ENCODE results near the gene DOCK3.
"Not testable (repeated sequence)": the region's sequence is repeated elsewhere in the genome, so short reads cannot be mapped to it uniquely, and the experiment has no call there.

The DOCK3 gene

GRCh38 chr3:51368276-51368675 is 693.5 kb downstream of the DOCK3 start:
- not testable (repeated sequence) for DNase-seq (ENCODE audit: low read depth)

- no peak for DNase-seq (ENCODE audit: low read depth)
Observed at GRCh38 chr3:51371943-51372557, 697.3 kb downstream of the DOCK3 start.

- DNase-seq (ENCODE audit: low read depth) = no peak
Observed at GRCh38 chr3:51373658-51374421, 699.1 kb downstream of the DOCK3 start.

GRCh38 chr3:51374456-51374855 is 699.7 kb downstream of the DOCK3 start:
- no peak for DNase-seq (ENCODE audit: low read depth)

- no peak for DNase-seq (ENCODE audit: low read depth)
Observed at GRCh38 chr3:51375136-51375535, 700.4 kb downstream of the DOCK3 start.

- no peak for DNase-seq (ENCODE audit: low read depth)
Observed at GRCh38 chr3:51375571-51375970, 700.8 kb downstream of the DOCK3 start.

GRCh38 chr3:51378065-51378464 is 703.3 kb downstream of the DOCK3 start:
- peak; percentile 83 for DNase-seq (ENCODE audit: low read depth)

GRCh38 chr3:51378726-51379125 is 704.0 kb downstream of the DOCK3 start:
- DNase-seq (ENCODE audit: low read depth) = no peak

GRCh38 chr3:51379301-51379700 is 704.6 kb downstream of the DOCK3 start:
- peak; percentile 91 for DNase-seq (ENCODE audit: low read depth)

GRCh38 chr3:51379746-51380455 is 705.2 kb downstream of the DOCK3 start:
- no peak for DNase-seq (ENCODE audit: low read depth)

- DNase-seq (ENCODE audit: low read depth) = no peak
Observed at GRCh38 chr3:51380601-51381332, 706.0 kb downstream of the DOCK3 start.

- DNase-seq (ENCODE audit: low read depth) = no peak
Observed at GRCh38 chr3:51381333-51381705, 706.6 kb downstream of the DOCK3 start.

GRCh38 chr3:51382076-51382745 is 707.5 kb downstream of the DOCK3 start:
- no peak for DNase-seq (ENCODE audit: low read depth)

- DNase-seq (ENCODE audit: low read depth) = no peak
Observed at GRCh38 chr3:51382947-51383578, 708.3 kb downstream of the DOCK3 start.

GRCh38 chr3:51384055-51384725 is 709.5 kb downstream of the DOCK3 start:
- no peak for DNase-seq (ENCODE audit: low read depth)

GRCh38 chr3:51384726-51385473 is 710.2 kb downstream of the DOCK3 start, which contains the start of gene MANF:
Gene MANF (plus strand): TSS chr3:51385291. CDS start chr3:51385343, 52 bp downstream.
- peak; percentile 98 for DNase-seq (ENCODE audit: low read depth)

GRCh38 chr3:51385621-51386091 is 710.9 kb downstream of the DOCK3 start:
- DNase-seq (ENCODE audit: low read depth) = no peak

- DNase-seq (ENCODE audit: low read depth) = no peak
Observed at GRCh38 chr3:51386159-51386851, 711.6 kb downstream of the DOCK3 start.

GRCh38 chr3:51386852-51387229 is 712.1 kb downstream of the DOCK3 start:
- DNase-seq (ENCODE audit: low read depth) = no peak

Data from CMK (cell line).